Measurements from ENCODE around the gene RHD.
"Not testable (repeated sequence)": the region's sequence is repeated elsewhere in the genome, so short reads cannot be mapped to it uniquely, and the experiment has no call there.

Gene RHD

DNA sequence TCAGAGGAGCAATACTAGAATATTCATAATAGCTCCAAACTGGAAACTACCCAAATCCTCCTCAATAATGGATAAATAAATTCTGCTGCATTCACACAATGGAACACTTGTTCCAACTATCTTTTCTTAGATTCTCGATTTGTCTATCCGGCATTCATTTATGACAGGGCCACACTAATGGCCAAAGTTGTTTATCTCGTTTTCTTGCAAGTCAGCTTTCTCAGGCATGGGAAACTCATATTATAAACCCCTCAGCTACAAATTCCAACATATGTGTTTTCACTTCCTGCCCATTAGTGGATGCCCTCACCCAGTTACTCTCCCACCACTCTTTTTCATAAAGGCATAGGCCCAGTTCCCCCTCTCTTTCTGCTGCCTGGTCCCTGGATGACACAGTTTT, 106.1 kb downstream of the RHD start:
- H3K4me1 ChIP-seq (ENCODE audit: control insufficient read depth, insufficient read depth, low read length); H3K36me3 ChIP-seq (ENCODE audit: control insufficient read depth, insufficient read depth, low read length); H3K27ac ChIP-seq (ENCODE audit: insufficient read depth, low read depth, low read length, poor library complexity, severe bottlenecking); H3K4me3 ChIP-seq (ENCODE audit: insufficient read depth, low read depth, low read length); H3K27me3 ChIP-seq (ENCODE audit: control insufficient read depth, insufficient read depth, low read length, poor library complexity, severe bottlenecking); H3K9me3 ChIP-seq (ENCODE audit: control insufficient read depth, low read length): not testable (repeated sequence)
- WGBS, 2 experiments: 89 to 93% methylated on average over 3 of the region's 3 CpGs
